ENCODE measurements around the gene KIRREL1. TPM values are rescaled to one million over a fixed set of nuclear protein-coding genes. Genes with fewer than 3 reads are reported as not detected.

KIRREL1 gene
- total and polyA plus RNA-seq, 2 of the 13 experiments (the other 11 are each of a cell fraction or from before 2014, with no cell fraction given): 0.02 to 0.03 TPM

DNA sequence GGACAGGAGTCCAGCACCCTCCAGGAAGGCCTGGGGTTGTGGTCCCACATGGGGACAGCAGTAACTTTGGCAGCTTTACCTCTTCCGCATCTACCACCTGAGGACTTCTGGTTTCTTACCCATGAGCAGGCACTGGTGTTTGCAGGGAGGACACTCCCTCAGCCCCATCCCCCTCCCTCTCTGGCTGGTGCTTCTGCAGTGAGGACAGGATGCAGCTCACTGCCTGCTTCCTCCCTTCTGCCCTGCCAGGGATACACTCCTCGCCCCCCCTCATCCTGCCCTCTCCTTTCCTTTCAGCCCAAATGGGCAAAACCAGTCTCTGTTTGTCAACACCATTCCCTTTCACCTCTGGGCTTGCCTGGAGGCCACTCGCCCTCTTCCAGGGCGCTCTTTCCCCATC, 62.4 kb downstream of the KIRREL1 start (continued):
- TF ChIP-seq ZNF280D (CRISPR knock-in tag; IDR thresholded peaks at IDR 0.05) (no peak), ZFP62 (CRISPR knock-in tag; IDR thresholded peaks at IDR 0.05) (no peak), RBM39 (IDR thresholded peaks at IDR 0.05; ENCODE audit: low read depth, low read length, poor library complexity, severe bottlenecking) (no peak), HOXA7 (CRISPR knock-in tag; IDR thresholded peaks at IDR 0.05) (no peak), JUN (CRISPR knock-in tag; IDR thresholded peaks at IDR 0.05) (no peak), ZNF558 (CRISPR knock-in tag; IDR thresholded peaks at IDR 0.05; ENCODE audit: borderline replicate concordance) (no peak), ZNF878 (CRISPR knock-in tag; IDR thresholded peaks at IDR 0.05) (no peak), ZNF607 (CRISPR knock-in tag; IDR thresholded peaks at IDR 0.05; ENCODE audit: borderline replicate concordance) (no peak)
- TF ChIP-seq, protein P1, sequence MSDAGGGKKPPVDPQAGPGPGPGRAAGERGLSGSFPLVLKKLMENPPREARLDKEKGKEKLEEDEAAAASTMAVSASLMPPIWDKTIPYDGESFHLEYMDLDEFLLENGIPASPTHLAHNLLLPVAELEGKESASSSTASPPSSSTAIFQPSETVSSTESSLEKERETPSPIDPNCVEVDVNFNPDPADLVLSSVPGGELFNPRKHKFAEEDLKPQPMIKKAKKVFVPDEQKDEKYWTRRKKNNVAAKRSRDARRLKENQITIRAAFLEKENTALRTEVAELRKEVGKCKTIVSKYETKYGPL (CRISPR knock-in tag; IDR thresholded peaks at IDR 0.05): no peak

GRCh38 chr1:158056498-158056897, 63.1 kb downstream of the KIRREL1 start:
- Histone ChIP-seq H3K4me1 (ENCODE audit: insufficient read depth, low read length) (no peaks in the 10 kb centered on the region), H3K4me2 (ENCODE audit: low read depth, low read length) (no peak overlapping the region), H3K79me2 (ENCODE audit: insufficient read depth, low read length) (no peaks in the 10 kb centered on the region), H3K36me3 (replicated peaks in 1 of 2; ENCODE audit: control insufficient read depth in 1 of 2, insufficient read depth in 2 of 2, low read length in 2 of 2) (no peaks in the 10 kb centered on the region), H3K27me3 (ENCODE audit: control insufficient read depth in 1 of 2, insufficient read depth in 2 of 2, low read length in 2 of 2) (no peaks in the 10 kb centered on the region), H3K9me3 (ENCODE audit: low read length) (no peaks in the 10 kb centered on the region), H2AFZ (ENCODE audit: low read length) (no peak overlapping the region), H3K27ac (ENCODE audit: extremely low read length, insufficient read depth, low read length) (no peak overlapping the region), H3K9ac (ENCODE audit: insufficient read depth, low read depth, low read length) (no peak overlapping the region), H4K20me1 (ENCODE audit: insufficient read depth, low read length) (no peaks in the 10 kb centered on the region), H3K4me3 (replicated peaks in 1 of 3; ENCODE audit: insufficient read depth in 1 of 3, low read depth in 2 of 3, low read length in 3 of 3) (no peak overlapping the region)
- ChIA-PET CTCF (ENCODE audit: low intra/inter-chr PET ratio, low total read pairs) (no interaction called here), POLR2A (no interaction called here)
- no TSS peak for BruUV-seq (replicated peaks)
- DNase-seq (ENCODE audit: low spot score) (no peak), ATAC-seq (no peak), FAIRE-seq (no peak)
- in situ Hi-C loops (cut with HindIII; ENCODE audit: extremely low pct_ligation_motif_present, low pct_unique_long_range_greater_than_20kb): no loop called here
- 30% methylated on average over 5 of the region's 5 CpGs for WGBS (ENCODE audit: low lambda C conversion rate)
- intact Hi-C loops (cut with micrococcal nuclease; ENCODE audit: unreplicated experiment): no loop called here
- TF ChIP-seq PHF5A (CRISPR knock-in tag; IDR thresholded peaks at IDR 0.05; ENCODE audit: low read depth, unreplicated experiment): no peak
- no peak for TF ChIP-seq SNRNP70 (IDR thresholded peaks at IDR 0.05; ENCODE audit: low read depth, low read length)
- no peak for TF ChIP-seq ZNF570 (CRISPR knock-in tag; IDR thresholded peaks at IDR 0.05; ENCODE audit: borderline replicate concordance)
- TF ChIP-seq ZNF879 (CRISPR knock-in tag; IDR thresholded peaks at IDR 0.05): no peak
- no peak for TF ChIP-seq NFKBIZ (CRISPR knock-in tag; IDR thresholded peaks at IDR 0.05)
- TF ChIP-seq, protein P2, sequence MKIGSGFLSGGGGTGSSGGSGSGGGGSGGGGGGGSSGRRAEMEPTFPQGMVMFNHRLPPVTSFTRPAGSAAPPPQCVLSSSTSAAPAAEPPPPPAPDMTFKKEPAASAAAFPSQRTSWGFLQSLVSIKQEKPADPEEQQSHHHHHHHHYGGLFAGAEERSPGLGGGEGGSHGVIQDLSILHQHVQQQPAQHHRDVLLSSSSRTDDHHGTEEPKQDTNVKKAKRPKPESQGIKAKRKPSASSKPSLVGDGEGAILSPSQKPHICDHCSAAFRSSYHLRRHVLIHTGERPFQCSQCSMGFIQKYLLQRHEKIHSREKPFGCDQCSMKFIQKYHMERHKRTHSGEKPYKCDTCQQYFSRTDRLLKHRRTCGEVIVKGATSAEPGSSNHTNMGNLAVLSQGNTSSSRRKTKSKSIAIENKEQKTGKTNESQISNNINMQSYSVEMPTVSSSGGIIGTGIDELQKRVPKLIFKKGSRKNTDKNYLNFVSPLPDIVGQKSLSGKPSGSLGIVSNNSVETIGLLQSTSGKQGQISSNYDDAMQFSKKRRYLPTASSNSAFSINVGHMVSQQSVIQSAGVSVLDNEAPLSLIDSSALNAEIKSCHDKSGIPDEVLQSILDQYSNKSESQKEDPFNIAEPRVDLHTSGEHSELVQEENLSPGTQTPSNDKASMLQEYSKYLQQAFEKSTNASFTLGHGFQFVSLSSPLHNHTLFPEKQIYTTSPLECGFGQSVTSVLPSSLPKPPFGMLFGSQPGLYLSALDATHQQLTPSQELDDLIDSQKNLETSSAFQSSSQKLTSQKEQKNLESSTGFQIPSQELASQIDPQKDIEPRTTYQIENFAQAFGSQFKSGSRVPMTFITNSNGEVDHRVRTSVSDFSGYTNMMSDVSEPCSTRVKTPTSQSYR (CRISPR knock-in tag; IDR thresholded peaks at IDR 0.05; ENCODE audit: borderline replicate concordance): no peak
- no peak for TF ChIP-seq ZNF713 (CRISPR knock-in tag; IDR thresholded peaks at IDR 0.05)

Measured in HepG2 (cell line).